Activated naive CD4-positive, alpha-beta T cell treated with Interleukin-2 at 50 U/mL for 16 hours (primary cell): ENCODE results near the gene MIAT.
"Not testable (repeated sequence)": the region's sequence is repeated elsewhere in the genome, so short reads cannot be mapped to it uniquely, and the experiment has no call there.

Experiments used
- DNase-seq: peaks from one replicate; pipeline ENCODE4 v3.0.0-alpha.2; 2020

The MIAT gene

GRCh38 chr22:26701323-26701722 lies 43.9 kb downstream of the MIAT start:
- DNase-seq = no peak

GRCh38 chr22:26702906-26703830 lies 45.8 kb downstream of the MIAT start:
- no peak for DNase-seq

GRCh38 chr22:26705379-26705778 lies 48.0 kb downstream of the MIAT start:
- DNase-seq = not testable (repeated sequence)

DNA sequence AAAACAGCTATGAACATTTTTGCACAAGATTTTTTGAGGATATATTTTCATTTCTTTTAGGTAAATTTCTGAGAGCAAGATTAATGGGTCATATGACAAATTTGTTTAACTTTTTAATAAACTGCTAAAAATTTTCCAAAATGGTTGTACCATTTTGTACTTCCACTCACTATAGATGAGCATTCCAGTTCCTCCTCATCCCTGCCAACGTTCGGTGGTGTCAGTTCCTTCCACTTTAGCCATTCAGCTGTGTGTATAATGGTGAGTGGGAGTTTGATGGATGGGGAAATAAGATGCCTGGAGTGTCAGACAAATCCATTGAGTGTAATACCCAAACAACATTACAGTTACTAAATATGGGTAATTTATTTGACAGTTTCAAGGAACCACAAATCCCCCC lies 49.7 kb downstream of the MIAT start:
- no peak for DNase-seq

- DNase-seq = no peak
Observed at GRCh38 chr22:26707581-26707980, 50.2 kb downstream of the MIAT start.

GRCh38 chr22:26708256-26709009 lies 51.0 kb downstream of the MIAT start:
- DNase-seq = no peak

GRCh38 chr22:26709617-26710390 lies 52.4 kb downstream of the MIAT start:
- DNase-seq = no peak

- no peak for DNase-seq
Observed at GRCh38 chr22:26711205-26711963, 54.0 kb downstream of the MIAT start.

GRCh38 chr22:26712158-26712557 lies 54.8 kb downstream of the MIAT start:
- DNase-seq = no peak

DNA sequence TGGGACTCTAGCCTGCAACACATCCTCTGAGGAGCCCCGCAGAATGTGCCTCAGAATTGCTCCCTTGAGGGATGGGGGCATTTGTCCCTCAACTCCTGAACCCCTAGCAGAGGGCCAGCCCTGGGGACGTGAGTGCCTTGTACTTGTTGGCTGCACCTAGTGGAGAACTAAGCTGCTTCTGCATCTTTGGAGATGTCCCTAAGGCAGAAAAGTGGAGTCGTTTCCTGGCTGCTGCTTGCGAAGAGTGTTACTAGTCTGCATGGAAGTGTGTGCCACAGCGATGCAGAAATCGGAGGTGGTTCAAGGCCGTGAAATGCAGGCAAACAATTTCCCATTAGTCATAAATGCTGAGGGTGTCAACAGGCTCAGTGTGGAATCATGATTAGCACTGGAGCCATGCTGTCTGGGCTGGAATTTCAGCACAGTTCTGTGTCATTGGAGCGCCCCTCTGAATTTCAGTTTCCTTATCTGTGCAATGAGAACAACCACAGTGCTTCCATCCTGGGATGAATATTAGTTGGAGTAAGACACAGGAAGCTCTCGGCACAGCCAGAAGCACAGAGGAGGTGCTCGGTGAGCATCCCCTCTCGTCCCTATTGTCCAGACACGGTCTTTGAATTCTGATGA lies 56.5 kb downstream of the MIAT start:
- no peak for DNase-seq

GRCh38 chr22:26714971-26715370 lies 57.6 kb downstream of the MIAT start:
- DNase-seq = no peak

GRCh38 chr22:26715392-26715936 lies 58.1 kb downstream of the MIAT start:
- DNase-seq = no peak

- no peak for DNase-seq
Observed at GRCh38 chr22:26718488-26718887, 61.1 kb downstream of the MIAT start.

- no peak for DNase-seq
Observed at GRCh38 chr22:26718905-26719304, 61.5 kb downstream of the MIAT start.

DNA sequence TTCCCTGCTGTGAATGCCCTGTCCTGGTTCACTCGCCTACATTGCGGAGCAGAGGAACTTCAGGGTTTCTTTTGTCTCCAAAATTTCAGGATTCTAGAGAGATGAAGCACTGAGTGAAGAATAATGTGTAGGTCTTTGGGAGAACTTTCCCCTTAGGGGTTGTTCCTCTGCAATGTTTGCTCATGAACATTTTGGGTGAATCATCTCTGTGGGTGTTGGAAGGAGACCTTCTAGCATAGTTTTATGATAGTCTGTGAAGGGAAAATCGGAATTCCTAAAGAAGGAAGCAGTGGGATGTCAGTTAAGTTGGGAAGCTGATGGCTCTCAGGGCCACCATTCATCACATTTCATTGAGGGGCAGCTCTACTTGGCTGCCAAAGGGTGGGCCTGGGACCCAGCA lies 64.8 kb downstream of the MIAT start:
- DNase-seq = no peak

DNA sequence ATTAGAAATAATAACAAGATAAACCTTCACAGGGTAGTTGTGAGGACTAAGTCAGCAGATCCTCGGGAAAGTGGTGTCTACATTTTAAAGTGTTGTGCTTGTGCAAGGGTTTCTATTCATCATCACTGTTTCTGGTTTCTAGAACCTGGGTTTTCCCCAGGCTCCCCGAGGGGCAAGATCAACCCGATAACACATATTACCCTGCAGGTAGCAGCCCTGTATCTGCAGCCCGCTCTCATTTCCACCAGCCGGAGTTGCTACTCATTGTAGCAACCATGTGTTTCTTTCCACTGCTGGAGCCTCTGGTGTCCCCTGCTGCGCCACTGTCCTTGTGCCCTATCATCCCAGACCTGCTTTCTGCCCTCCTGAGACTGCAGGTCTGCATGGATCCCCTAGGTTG lies 67.0 kb downstream of the MIAT start:
- DNase-seq = no peak

- DNase-seq = no peak
Observed at GRCh38 chr22:26725012-26725676, 67.8 kb downstream of the MIAT start.
